Liver (tissue), 9 donors: ENCODE results near the gene TOM1L2. TPM values are rescaled to one million over a fixed set of nuclear protein-coding genes. Genes with fewer than 3 reads are reported as not detected.

ENCODE experiments used
- DNase-seq: peaks from one replicate; pipeline ENCODE4 v3.0.0-alpha.2; 2017; ENCODE audit warnings: low spot score
- H3K27ac ChIP-seq, 2 donors: one replicate each; pipeline ENCODE4 v1.7.0; 2013; ENCODE audit warnings: inconsistent platforms in 2 of 2, low read length in 2 of 2, control low read depth in 1 of 2, low read depth in 1 of 2, mild to moderate bottlenecking in 1 of 2
- H3K27me3 ChIP-seq, 4 donors: one replicate each; pipeline versions ENCODE4 v1.6.1 to v1.7.0; 2013; ENCODE audit warnings: low read length in 3 of 4, inconsistent platforms in 1 of 4, mild to moderate bottlenecking in 1 of 4, moderate library complexity in 1 of 4; ENCODE audit not compliant: control insufficient read depth in 4 of 4, insufficient read depth in 4 of 4
- H3K36me3 ChIP-seq, 4 donors: one replicate each; pipeline versions ENCODE4 v1.6.1 to v1.7.0; 2013; ENCODE audit warnings: low read length in 3 of 4, mild to moderate bottlenecking in 3 of 4, low read depth in 1 of 4, moderate library complexity in 1 of 4; ENCODE audit not compliant: control insufficient read depth in 4 of 4, insufficient read depth in 3 of 4
- H3K4me1 ChIP-seq, 4 donors: one replicate each; pipeline versions ENCODE4 v1.6.1 to v1.7.0; 2013; ENCODE audit warnings: low read length in 3 of 4, mild to moderate bottlenecking in 3 of 4, moderate library complexity in 1 of 4; ENCODE audit not compliant: control insufficient read depth in 4 of 4, insufficient read depth in 4 of 4
- H3K4me3 ChIP-seq, 3 donors: one replicate each; pipeline versions ENCODE4 v1.6.1 to v1.7.0; 2013; ENCODE audit warnings: low read length in 3 of 3, control low read depth in 1 of 3, low read depth in 1 of 3, mild to moderate bottlenecking in 1 of 3
- H3K9ac ChIP-seq, 2 donors: one replicate each; pipeline ENCODE4 v1.7.0; 2013; ENCODE audit warnings: low read length in 2 of 2, mild to moderate bottlenecking in 2 of 2, moderate library complexity in 2 of 2, control low read depth in 1 of 2, low read depth in 1 of 2
- H3K9me3 ChIP-seq, 4 donors: one replicate each; pipeline versions ENCODE4 v1.6.1 to v1.7.0; 2013; ENCODE audit warnings: low read length in 3 of 4; ENCODE audit not compliant: control insufficient read depth in 4 of 4
- ATF3 ChIP-seq: IDR thresholded peaks from 2 replicates; pipeline ENCODE4 v1.6.1; 2016; ENCODE audit warnings: antibody characterized with exemption
- CTCF ChIP-seq: fragments of 150-350 bp; IDR thresholded peaks from 2 replicates; pipeline ENCODE4 v1.5.1; 2017; ENCODE audit warnings: improper control_type of control experiment, low read depth, low read length; ENCODE audit not compliant: missing input control
- EGR1 ChIP-seq, 2 donors: IDR thresholded peaks; 2 replicates each; pipeline ENCODE4 v1.6.1; 2016 to 2018; ENCODE audit warnings: antibody characterized with exemption in 2 of 2, low read depth in 2 of 2
- HNF4A ChIP-seq, 2 donors: conservative IDR thresholded peaks; 2 replicates each; pipeline ENCODE4 v1.6.1; 2016; ENCODE audit warnings: antibody characterized with exemption in 2 of 2, mild to moderate bottlenecking in 2 of 2
- MAX ChIP-seq: IDR thresholded peaks from 2 replicates; pipeline ENCODE4 v1.6.1; 2016; ENCODE audit warnings: antibody characterized with exemption
- NR2F2 ChIP-seq: IDR thresholded peaks from 2 replicates; pipeline ENCODE4 v1.6.1; 2016; ENCODE audit warnings: antibody characterized with exemption
- RAD21 ChIP-seq, 2 donors: IDR thresholded peaks; 2 replicates each; pipeline ENCODE4 v1.6.1; 2016; ENCODE audit warnings: antibody characterized with exemption in 2 of 2, mild to moderate bottlenecking in 2 of 2
- REST ChIP-seq: IDR thresholded peaks from 2 replicates; pipeline ENCODE4 v1.6.1; 2016; ENCODE audit warnings: antibody characterized with exemption, mild to moderate bottlenecking
- RXRA ChIP-seq, 2 donors: IDR thresholded peaks; 2 replicates each; pipeline ENCODE4 v1.6.1; 2017 to 2018; ENCODE audit warnings: antibody characterized with exemption in 2 of 2, mild to moderate bottlenecking in 1 of 2
- SP1 ChIP-seq: IDR thresholded peaks from 2 replicates; pipeline ENCODE4 v1.6.1; 2018; ENCODE audit warnings: antibody characterized with exemption, mild to moderate bottlenecking
- YY1 ChIP-seq: IDR thresholded peaks from 2 replicates; pipeline ENCODE4 v1.6.1; 2016; ENCODE audit warnings: antibody characterized with exemption, mild to moderate bottlenecking
- ZBTB33 ChIP-seq: IDR thresholded peaks from 2 replicates; pipeline ENCODE4 v1.6.1; 2016; ENCODE audit warnings: antibody characterized with exemption
- WGBS: extraction: QIAGEN DNeasy Blood & Tissue Kit; methylation state at CpG from one replicate; pipeline ENCODE4 v1.1.7; 2013; 5-methylcytosine and 5-hydroxymethylcytosine counted together
- polyA plus RNA-seq, 2 donors: library from polyadenylated mRNA; stranded (reverse) in 1 of 2; unstranded in 1 of 2; fragments of 200-250 nt in 1 of 2; fragments of >200 nt in 1 of 2; fragmentation: Nextera tagmentation in 1 of 2; extraction: Ambion mirVana in 1 of 2; gene quantifications; one replicate each; pipeline versions ENCODE4 v1.2.1 to v1.2.3, GENCODE V29; 2013 to 2015
- total RNA-seq, 2 donors: library from RNA; depleted of rRNA; stranded (reverse); fragments of >200 nt; gene quantifications; one replicate each; pipeline ENCODE4 v1.2.3, GENCODE V29; 2014
- donor health status: healthy.
- donor health status: healthy.
- donor health status: healthy.
- donor health status: healthy.
- donor health status: healthy.

TOM1L2 gene
- total and polyA plus RNA-seq, 4 donors, result 5.0 to 24.0 (median 9.3) TPM

GRCh38 chr17:17806035-17806434, 166.2 kb downstream of the TOM1L2 start:
- H3K27me3 ChIP-seq, result no peaks in the 10 kb centered on the region
- WGBS, result 94% methylated on average over 4 of the region's 4 CpGs
- DNase-seq, result no peak
- H3K9me3 ChIP-seq, result no peaks in the 10 kb centered on the region
- no peak overlapping the region for H3K27ac ChIP-seq
- H3K9ac ChIP-seq, result no peak overlapping the region
- H3K36me3 ChIP-seq, result peaks cover 0 to 11% (median 0%) of the 10 kb centered on the region in 4 donors
- no peak overlapping the region for H3K4me3 ChIP-seq
- TF ChIP-seq RXRA (IDR thresholded peaks at IDR 0.05), result no peak
- TF ChIP-seq NR2F2, result no peak
- no peak for TF ChIP-seq MAX
- no peak for TF ChIP-seq YY1
- no peak for TF ChIP-seq EGR1 (IDR thresholded peaks at IDR 0.05; ENCODE audit: low read depth in 2 of 2)
- TF ChIP-seq SP1, result no peak
- no peak for TF ChIP-seq CTCF
- TF ChIP-seq HNF4A (conservative IDR thresholded peaks at IDR 0.05), result no peak
- TF ChIP-seq RAD21 (IDR thresholded peaks at IDR 0.05), result no peak
- TF ChIP-seq ZBTB33, result no peak
- TF ChIP-seq REST, result no peak
- H3K4me1 ChIP-seq, result peaks cover 11 to 37% (median 25%) of the 10 kb centered on the region in 4 donors

GRCh38 chr17:17805575-17805974, 166.6 kb downstream of the TOM1L2 start:
- Histone ChIP-seq H3K4me3 (no peak overlapping the region), H3K9ac (no peak overlapping the region), H3K36me3 (peaks cover 0 to 11% (median 0%) of the 10 kb centered on the region in 4 donors), H3K4me1 (peaks cover 8 to 33% (median 21%) of the 10 kb centered on the region in 4 donors), H3K27me3 (no peaks in the 10 kb centered on the region), H3K9me3 (no peaks in the 10 kb centered on the region), H3K27ac (no peak overlapping the region)
- DNase-seq, result no peak
- TF ChIP-seq ATF3, result no peak
- TF ChIP-seq EGR1 (IDR thresholded peaks at IDR 0.05; ENCODE audit: low read depth in 2 of 2), result no peak
- no peak for TF ChIP-seq RAD21 (IDR thresholded peaks at IDR 0.05)
- no peak for TF ChIP-seq YY1
- no peak for TF ChIP-seq MAX
- no peak for TF ChIP-seq NR2F2
- TF ChIP-seq RXRA (IDR thresholded peaks at IDR 0.05), result no peak
- WGBS, result 94% methylated on average over 9 of the region's 9 CpGs
